Epithelial cell of prostate (primary cell): Measurements from ENCODE around the gene KCNMA1.
"Not testable (repeated sequence)": the region's sequence is repeated elsewhere in the genome, so short reads cannot be mapped to it uniquely, and the experiment has no call there.

ENCODE experiments used
- DNase-seq: peaks from one replicate; pipeline ENCODE4 v3.0.0-alpha.2; 2011; ENCODE audit warnings: low read depth, low spot score
- H3K27ac ChIP-seq: fragments of 450-650 bp; 2 replicates; pipeline ENCODE4 v1.5.1; 2017; ENCODE audit warnings: mild to moderate bottlenecking

KCNMA1 gene

DNA sequence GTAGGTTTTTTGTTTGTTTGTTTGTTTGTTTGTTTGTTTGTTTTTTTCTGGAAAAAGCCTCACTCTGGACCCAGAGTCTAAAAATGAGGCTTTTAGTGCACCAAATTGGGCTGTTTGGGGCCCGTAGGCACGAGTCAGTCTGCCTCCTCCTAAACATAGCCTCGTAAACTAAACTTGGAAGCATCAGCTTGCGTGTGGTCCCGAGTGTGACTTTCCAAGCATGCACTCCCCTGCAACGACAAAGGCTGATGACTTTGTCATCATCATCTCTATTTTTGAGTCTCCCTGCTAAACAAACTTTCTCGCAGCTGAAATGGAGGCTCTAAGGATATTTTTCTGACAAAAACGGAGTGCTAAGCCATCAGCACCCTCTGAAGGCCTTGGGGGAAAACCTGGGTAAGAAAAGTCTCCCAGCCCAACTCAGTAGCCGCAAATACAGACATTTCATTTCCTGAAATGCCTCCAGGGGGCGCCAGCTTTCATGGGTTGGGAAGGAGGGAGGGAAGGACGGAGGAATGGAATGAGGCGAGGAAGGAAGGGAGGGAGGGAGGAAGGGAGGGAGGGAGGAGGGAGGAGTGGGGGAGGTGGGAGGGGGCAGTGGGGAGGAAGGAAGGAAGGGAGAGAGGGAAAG, 245.9 kb downstream of the KCNMA1 start:
- no peak for DNase-seq
- H3K27ac ChIP-seq = peak overlapping the region; percentile 95

DNA sequence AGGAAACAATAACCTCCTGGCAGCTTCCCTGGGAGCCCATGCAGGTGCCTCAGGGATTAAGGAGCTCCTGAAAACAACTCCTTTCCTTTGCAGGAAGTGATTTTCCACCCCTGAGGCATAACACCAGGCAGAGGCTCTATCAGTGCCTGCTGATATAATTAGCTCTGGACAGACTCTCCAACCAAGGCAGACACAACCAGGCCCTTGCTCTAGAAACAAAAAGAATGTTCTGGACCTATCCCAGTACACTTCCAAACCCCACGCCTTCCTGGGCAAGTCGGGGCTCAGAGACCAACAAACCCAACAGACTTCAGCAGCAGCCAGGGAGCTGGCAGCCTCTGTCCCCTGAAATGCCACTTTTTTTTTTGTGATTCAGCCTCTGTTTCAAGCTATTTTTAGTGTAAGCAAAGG, 247.1 kb downstream of the KCNMA1 start:
- H3K27ac ChIP-seq = peak overlapping the region; percentile 95

DNA sequence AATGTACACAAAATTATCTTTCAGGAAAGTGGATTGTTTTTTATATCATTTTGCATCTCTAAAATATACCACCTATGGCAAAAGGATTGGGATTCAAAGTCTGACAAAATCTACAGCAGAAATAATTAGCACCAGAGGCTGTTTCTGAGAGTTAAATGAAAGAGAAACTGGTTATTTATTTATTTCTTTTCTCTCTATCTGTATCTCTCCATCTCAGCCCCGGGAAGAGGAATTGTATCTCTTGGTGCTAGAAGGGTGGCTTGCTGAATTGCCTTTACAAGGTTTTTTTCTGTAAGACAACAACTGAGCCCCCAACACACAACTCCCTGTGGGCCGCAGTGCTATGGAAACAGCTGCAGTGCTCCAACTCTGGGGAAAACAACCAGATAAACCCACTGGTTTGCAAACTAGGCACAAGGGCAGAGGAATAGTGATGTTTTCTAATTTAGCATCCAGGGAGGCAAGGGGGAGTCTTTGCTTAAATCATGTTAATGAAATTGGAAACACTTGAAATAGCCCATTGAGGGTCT, 249.0 kb downstream of the KCNMA1 start:
- no peak overlapping the region for H3K27ac ChIP-seq
- no peak for DNase-seq

More for the DNA sequence above, 247.1 kb downstream of the KCNMA1 start:
- no peak for DNase-seq

DNA sequence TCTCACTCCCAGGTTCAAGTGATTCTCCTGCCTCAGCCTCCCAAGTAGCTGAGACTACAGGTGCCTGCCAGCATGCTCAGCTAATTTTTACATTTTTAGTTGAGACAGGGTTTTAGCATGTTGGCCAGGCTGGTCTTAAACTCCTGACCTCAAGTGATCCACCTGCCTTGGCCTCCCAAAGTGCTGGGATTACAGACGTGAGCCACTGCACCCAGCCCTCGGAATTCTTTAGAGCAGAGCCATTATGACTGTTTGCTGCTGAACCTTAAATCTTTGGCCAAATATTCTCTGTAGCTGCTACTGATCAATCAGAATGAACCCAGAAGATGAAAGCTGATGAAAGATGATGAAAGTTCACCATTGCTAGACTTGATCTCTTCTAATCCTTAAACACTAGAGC, 249.9 kb downstream of the KCNMA1 start:
- DNase-seq = not testable (repeated sequence)

DNA sequence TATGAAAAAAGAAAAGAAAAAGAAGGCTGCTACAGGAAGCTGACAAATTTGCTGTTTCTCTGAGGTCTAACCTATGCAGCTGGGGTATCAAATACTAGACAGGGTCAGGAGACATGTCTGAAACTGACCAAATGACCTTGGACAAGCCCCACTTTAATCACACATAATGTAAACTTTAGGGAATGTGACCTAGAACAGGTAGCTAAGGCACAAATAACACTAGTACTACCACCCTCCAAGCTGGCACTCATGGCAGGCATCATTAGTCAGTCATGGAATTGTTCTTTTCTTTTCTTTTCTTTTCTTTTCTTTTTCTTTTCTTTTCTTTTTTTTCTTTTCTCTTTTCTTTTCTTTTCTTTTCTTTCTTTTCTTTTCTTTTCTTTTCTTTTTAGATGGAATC, 250.4 kb downstream of the KCNMA1 start:
- H3K27ac ChIP-seq = no peak overlapping the region
- no peak for DNase-seq

More for the DNA sequence above, 249.9 kb downstream of the KCNMA1 start:
- H3K27ac ChIP-seq = not testable (repeated sequence)

DNA sequence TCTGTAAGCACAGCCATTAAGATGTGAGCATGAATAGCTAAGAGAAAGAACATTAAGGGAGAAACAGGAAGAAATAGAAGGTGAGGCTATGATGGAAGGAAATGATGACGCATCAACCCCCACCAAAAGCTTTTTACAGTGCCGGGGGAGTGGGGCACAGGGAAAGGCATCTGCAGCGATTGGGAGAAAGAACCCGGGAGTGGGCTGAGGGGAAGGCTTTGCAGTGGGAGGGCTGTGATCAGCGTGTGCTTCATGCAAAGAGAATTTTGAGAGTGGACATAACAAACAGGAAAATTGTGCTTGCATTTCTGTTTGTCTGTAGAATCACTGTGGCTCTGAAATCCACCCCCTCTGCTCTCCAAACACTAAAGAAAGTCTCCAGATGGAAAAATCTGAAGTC, 250.8 kb downstream of the KCNMA1 start:
- no peak for DNase-seq
- peak overlapping the region; percentile 0 for H3K27ac ChIP-seq

DNA sequence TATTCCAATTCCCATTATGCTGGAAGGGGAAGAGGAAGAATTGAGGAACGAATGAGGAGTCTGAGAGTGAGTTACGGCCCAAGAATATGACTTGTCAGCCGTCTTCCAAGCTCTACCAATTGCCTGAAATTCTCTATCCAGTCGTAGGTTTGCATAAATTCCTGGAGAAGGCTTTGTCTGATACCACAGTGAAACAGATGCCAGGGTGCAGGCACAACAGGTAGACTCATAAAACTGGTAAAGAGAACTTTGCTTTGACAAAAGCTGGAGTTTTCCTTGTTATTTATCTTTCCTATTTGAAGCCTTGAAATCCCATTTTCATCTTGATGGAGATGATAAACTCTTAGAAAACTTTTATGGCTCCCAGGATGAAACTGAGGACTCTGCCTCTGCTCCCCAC, 251.2 kb downstream of the KCNMA1 start:
- no peak for DNase-seq
- H3K27ac ChIP-seq = peak overlapping the region; percentile 0

DNA sequence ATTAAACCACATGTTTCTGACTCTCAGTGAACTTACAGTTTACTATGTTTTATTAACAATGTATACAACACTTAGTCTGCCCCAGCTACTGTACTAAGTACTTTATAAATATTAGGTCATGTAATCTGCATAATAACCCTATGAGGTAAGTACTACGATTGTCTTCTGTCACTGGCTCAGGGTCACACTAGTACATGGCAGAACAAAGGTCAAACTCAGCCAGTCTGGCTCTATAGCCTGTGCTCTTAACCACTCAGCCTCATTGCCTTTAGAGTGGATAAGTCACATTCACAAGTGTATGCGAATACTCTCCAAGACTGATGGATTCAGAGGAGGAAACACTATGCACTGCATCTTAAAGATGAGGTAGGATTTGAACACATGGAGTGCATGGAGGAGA, 252.3 kb downstream of the KCNMA1 start:
- no peak overlapping the region for H3K27ac ChIP-seq

DNA sequence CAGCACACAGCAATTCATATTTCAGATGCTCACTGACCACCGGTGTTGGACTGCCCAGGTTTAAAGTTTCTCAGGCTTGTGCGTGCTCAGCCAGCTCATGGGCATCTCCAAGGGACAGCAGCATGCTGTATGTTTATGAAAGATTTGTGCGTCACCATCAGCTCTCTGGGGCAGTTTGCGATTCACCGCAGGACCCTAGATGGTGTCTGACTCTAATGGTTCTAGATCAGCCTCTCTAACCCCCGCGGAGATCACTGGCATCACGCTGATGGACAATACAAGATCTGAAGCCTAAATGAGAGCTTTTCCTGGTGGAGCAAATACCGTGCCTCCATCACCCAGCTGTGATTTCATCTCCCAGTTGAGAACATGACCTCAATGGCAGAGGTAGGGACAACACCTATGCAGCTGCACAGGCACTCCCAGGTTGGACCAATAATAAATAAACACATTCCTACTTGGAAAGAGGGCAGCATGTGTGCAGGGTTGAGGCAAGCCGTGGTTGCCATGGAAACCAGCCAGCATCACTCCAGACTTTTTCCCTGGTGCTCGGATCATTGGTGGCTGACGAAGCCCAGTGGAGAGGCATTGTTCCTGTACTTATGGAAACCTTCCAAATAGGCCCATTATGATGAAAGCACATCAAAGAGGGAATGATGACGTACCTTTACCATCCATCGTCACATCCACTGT, 253.6 kb downstream of the KCNMA1 start:
- no peak overlapping the region for H3K27ac ChIP-seq
- no peak for DNase-seq

More for the DNA sequence above, 252.3 kb downstream of the KCNMA1 start:
- no peak for DNase-seq

DNA sequence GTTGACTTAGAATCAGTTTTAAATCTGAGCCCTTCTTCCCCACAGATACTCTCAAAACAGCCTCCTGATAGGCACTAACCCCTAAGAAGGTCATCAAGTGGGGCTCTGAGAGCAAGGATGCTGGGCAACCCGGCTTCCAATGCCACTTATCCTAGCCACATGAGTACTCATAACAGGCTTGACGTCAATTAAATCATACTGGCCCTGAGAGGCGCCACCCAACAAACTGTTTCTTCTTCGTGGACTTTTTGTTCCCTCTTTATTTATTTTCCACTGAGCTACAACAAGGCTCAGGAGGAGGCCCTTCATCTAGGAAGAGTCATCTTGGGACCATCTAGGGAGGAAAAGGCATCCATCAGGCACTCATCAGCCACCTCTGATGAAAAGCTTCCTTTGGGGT, 255.9 kb downstream of the KCNMA1 start:
- no peak overlapping the region for H3K27ac ChIP-seq

DNA sequence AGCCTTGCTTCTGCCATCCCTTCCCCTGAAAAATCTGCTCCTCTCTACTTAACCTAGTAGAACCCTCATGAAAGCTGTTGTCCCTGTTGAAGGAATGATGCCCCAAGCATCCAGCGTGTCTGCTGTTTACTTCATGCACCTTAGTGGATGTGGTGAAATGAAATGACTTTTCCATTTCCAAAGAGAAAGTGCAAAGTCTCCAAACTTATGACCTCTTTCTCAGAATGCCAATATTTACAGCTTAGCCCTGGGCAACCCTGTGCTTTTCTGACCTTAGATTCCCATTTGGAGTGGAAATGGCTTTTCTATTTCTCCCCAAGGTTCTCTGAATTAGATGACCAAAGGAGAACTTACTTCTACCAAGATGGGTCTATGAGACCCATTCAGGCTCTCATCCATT, 256.9 kb downstream of the KCNMA1 start:
- no peak overlapping the region for H3K27ac ChIP-seq
- DNase-seq = no peak

More for the DNA sequence above, 255.9 kb downstream of the KCNMA1 start:
- DNase-seq = no peak

DNA sequence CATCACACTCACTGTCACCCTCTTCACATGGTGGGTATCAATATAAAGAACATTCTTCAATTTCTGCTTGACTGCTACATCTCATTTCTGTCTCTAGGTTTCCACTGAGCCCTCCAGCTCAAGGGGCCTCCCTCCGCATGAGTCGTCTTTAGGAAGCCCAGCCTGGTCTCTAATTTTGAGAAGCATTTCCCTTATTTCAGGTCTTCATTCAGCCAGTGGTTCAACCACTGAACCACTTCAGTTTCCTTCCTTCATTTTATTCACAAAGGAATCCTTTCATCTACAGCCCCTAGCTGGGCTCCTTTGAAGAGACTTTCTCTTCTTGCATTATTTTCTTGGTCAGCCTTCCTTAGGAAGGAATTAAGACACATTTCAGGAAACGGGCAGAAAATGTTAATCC, 257.4 kb downstream of the KCNMA1 start:
- DNase-seq = no peak
- no peak overlapping the region for H3K27ac ChIP-seq

DNA sequence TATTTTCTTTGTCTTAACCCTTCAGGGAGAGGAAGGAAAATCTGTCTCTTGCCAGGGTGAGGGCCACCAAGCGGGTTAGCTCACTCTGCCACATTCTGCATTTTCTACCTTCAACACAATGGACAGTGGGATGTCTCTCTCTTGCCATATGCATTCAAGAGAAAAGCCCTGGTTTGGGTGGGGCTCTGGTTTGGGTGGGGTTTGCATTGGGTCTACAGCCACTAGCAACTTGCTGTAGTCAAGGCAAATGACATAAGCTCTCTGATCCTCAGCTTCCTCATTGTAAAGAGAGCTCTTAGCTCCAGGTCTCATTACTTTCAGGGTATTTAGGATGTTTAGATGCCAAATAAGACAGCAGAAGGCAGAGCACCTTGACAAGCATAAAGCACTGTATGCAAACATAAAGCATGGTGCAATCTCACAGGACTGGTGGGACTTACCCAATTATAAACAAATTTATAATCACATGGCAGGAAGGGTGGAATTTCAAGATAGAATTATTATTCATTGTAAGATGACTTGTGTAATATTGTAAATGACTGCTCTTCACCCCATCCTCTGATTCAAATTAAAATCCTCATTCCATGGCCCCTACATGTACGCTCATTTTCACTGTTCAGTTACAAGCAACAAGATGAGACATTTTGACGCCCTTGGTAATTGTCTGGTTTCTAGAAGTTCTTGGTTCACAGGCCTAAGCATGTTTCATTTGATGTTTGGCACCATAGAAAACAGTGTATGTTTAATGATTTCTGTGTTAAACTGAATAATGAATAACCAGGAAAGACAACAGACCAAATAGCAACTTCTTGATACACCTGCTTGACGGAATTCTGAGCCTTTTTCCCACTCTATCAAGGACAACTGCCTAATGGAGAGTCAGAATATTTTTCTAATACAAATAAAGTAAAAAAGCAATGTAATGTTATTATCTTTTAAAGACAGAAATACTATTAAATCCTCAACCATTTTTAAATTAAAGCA, 258.9 kb downstream of the KCNMA1 start:
- no peak overlapping the region for H3K27ac ChIP-seq
- no peak for DNase-seq

DNA sequence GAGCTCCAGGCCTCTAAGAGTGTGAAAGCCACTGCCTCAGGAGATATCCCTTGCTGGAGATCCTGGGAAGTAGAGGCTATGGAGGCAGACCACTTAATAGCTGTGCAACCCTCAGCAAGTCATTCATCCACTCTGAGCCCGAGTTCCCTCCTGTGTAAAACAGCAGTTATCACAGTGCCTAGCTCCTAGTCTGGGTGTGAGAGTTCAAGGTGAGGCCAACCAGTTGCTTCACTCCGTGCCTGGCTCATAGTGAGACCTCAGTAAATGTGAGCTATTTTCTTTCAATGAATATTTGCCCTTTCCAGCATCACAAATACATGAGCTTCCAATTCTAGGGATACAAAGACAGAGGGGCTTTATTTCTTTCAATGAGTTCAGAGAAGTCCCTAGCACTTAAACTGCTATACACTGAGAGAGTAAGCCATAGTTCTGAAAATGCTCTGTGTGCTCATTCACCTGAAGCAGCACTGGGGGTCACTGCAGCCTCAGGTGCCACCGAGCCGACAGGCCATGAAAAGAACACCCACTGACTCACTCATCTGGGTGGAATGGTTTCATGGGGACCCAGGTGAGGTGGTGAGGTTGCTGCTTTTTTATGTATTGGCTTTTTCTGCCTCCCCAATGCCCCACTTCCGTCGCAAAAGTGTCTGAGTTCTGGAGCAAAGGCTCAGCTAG, 259.8 kb downstream of the KCNMA1 start:
- no peak overlapping the region for H3K27ac ChIP-seq
- no peak for DNase-seq

DNA sequence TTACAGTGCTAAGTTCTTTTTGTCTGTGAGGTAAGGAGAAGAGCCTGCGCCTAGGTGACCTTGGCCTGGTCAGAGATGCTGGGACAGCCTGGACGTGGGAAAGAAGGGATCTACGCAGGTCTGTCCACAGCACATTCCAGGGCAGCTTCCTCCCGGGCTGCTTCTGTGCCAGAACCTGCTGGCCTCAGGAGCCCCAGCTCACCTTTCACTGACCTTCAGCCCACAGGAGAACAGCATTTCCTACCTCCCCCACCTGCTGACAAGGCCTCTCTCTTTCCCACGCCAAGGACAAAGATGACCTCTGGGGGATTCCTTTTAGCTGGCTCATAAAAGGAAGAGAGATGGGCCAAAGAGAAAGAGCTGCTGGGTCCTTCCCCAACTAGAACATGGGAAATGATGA, 260.6 kb downstream of the KCNMA1 start:
- DNase-seq = no peak

DNA sequence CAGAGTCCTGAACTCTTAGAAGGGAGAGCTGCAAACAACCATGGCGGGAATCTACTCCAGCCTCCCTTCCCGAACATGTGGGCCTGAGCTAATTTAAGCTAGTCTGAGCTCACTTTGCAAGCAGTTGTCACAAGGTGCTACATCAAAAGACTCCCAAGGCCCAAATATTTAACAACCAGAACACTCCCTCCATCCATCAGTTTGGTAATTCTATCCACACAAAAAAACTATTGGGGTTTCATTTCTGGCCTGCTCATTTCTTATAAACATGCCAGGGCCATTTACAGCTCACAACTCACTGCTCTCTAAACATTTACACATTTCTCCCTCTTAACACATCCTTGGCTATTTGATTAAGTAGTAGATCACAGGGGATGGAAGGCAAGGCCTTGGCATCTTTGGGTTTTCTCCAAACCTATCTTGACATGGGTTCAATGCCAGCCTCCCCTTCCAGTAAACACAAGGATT, 263.4 kb downstream of the KCNMA1 start:
- no peak for DNase-seq
- H3K27ac ChIP-seq = no peak overlapping the region

More for the DNA sequence above, 260.6 kb downstream of the KCNMA1 start:
- no peak overlapping the region for H3K27ac ChIP-seq

DNA sequence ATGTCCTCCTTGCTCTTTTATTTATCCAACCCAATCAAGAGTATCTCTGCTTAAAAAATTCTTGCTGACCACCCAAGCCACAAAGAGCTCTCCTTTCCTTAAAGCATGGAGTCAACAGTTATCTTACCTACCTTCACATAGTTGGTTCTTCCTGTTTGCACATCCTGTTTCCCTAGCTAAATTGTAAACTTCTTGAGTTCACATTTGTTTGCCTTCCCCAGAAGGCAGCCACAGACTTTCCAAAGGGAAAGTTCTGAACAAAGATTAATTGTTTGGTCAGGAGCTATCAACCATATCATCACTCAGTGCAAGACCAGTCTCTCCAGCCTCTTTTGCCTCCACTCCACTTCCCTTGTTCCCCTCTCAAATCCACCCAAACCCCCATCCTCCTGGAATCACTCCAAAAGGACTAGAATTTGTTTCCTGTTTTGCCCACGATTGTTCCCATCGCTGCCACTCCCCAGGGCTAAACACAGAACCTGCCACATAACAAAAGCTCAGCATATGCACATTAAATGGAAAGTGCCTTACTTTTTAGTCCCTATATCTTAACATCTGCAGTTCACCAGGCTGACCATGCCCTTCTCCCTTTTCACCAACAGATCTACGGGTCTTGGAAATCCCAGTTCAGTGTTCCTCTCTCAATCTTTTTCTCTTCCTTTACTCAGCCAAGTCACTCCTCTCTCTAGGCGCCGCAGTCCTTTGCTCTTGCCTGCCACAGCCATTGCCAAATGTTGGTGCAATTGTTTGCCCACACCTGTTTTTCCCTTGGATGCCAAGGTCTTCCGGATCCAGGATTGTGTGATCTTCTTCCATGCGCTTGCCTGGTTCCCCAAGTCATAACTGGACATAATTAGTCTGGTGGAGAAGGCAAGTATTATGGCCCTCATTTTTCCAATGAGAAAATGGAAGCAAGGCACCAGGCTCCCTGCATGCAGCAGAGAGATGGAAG, 265.5 kb downstream of the KCNMA1 start:
- H3K27ac ChIP-seq = no peak overlapping the region
- DNase-seq = no peak

DNA sequence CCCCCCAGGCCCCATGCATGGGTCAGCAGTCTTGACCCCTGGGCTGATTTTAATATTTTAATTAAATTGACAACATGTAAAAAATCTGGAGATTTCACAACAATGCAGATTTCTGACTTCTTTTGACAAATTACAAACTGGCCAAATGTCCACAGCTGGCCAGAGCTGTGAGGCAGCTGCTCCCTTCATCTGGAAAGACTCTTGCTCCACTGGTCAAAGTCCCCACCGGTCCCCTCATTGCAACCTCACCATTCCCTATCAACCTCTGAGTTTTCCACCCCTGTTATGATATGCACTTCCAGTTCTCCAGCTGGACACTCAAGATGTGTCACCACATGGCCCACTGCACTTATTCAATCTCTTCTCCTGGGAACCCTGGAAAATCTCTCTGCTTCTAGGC, 266.2 kb downstream of the KCNMA1 start:
- no peak for DNase-seq
- H3K27ac ChIP-seq = no peak overlapping the region

DNA sequence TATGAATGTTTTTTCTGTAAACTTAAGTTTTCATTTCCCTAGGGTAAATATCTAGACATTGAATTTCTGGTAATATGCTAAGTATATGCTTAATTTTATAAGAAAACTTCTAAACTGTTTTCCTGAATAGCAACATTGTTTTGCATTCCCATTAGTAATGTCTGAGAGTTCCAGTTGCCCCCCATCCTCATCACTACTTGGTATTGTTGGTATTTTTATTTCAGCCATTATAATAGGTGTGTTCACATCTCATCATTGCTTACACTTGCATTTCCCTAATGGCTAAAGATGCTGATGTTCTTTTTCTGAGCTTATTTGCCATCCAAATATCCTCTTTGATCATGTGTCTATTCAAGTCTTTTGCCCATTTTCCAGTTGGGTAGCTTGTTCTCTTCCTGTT, 269.6 kb downstream of the KCNMA1 start:
- no peak for DNase-seq
- H3K27ac ChIP-seq = no peak overlapping the region
